Suprapubic skin (tissue), 4 donors: ENCODE results near the gene CLIC3. TPM values are rescaled to one million over a fixed set of nuclear protein-coding genes. Genes with fewer than 3 reads are reported as not detected.

Experiments used
- DNase-seq, 2 donors: peaks; one replicate each; pipeline ENCODE4 v3.0.0-alpha.2; 2019; ENCODE audit warnings: low spot score in 2 of 2
- H3K27ac ChIP-seq: fragments of 200-600 bp; sonication (generic); one replicate; pipeline ENCODE4 v1.5.1; 2019
- H3K27me3 ChIP-seq: fragments of 200-600 bp; sonication (generic); one replicate; pipeline ENCODE4 v1.5.1; 2019
- H3K36me3 ChIP-seq: fragments of 200-600 bp; sonication (generic); one replicate; pipeline ENCODE4 v1.5.1; 2019
- H3K4me1 ChIP-seq: fragments of 200-600 bp; sonication (generic); one replicate; pipeline ENCODE4 v1.5.1; 2019
- H3K4me3 ChIP-seq: fragments of 200-600 bp; sonication (generic); one replicate; pipeline ENCODE4 v1.5.1; 2019; ENCODE audit warnings: mild to moderate bottlenecking
- H3K9me3 ChIP-seq: fragments of 200-600 bp; sonication (generic); one replicate; pipeline ENCODE4 v1.5.1; 2019
- EP300 ChIP-seq: sonication (generic); formaldehyde crosslinking; IDR thresholded peaks from one replicate; pipeline ENCODE4 v1.6.1; 2017; ENCODE audit warnings: antibody characterized with exemption
- POLR2A ChIP-seq, 2 donors: fragments of 450-650 bp; IDR thresholded peaks; one replicate each; pipeline ENCODE4 v1.6.1; 2017; ENCODE audit warnings: antibody characterized with exemption in 2 of 2, mild to moderate bottlenecking in 2 of 2, moderate library complexity in 2 of 2
- POLR2AphosphoS5 ChIP-seq, 3 donors: sonication (generic); formaldehyde crosslinking; IDR thresholded peaks; one replicate each; pipeline ENCODE4 v1.6.1; 2017; ENCODE audit warnings: antibody characterized with exemption in 3 of 3
- WGBS: methylation state at CpG from one replicate; pipeline ENCODE4 v1.1.5; 2018; 5-methylcytosine and 5-hydroxymethylcytosine counted together
- total RNA-seq, 4 donors: library from RNA; depleted of rRNA; stranded (reverse); fragments of >200 nt; gene quantifications; one replicate each; pipeline ENCODE4 v1.1.0, GENCODE V29; 2016
- TF ChIP-seq, protein P1 (sequence below), 2 donors: fragments of 200-600 bp in 1 of 2; fragments of 450-650 bp in 1 of 2; sonication (generic) in 1 of 2; IDR thresholded peaks; one replicate each; pipeline ENCODE4 v1.5.1; 2016 to 2019; ENCODE audit warnings: antibody characterized with exemption in 2 of 2, mild to moderate bottlenecking in 1 of 2, moderate library complexity in 1 of 2

CLIC3 gene
- total RNA-seq, 4 donors from 2014 or later, result 20.6 to 159 (median 130) TPM

DNA sequence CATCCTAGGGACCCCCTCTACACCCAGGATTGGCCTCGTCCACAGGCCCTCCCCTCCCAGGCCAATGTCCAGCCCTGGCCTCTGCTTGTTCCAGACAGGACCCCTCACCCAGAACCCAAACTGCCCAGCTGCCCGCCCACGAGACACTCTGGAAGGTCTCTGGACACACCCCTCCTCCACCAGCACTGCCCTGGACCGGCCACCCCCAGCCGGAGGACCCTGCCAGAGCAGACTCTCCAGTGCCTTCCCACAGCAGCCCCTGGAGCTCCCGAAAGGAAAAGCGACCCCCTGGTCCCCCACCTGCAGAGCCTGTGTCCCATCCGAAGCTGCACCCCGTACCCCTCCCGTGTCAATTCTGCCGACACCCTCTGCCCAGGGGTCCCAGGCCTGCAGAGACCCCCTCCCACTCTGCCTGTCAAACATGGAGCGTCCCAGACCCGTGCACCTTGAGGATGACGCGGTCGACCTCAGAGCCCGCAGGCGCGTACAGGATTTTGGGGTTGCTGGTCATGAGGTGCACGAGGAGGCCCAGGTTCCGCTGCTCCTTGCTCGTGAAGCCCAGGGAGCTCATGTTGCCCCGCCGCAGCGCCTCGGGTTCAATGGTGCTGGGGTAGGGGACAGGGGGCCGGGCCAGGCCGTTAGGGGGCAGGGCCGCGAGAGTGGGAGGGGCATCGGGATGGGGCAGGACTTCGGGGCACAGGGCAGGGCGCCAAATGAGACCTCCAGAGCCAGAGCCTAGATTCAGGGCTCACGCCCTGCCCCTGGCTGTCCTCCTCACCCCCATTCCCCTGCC is 23.7 kb upstream of the CLIC3 start:
- Histone ChIP-seq H3K27me3 (no peaks in the 10 kb centered on the region), H3K4me3 (no peak overlapping the region), H3K4me1 (no peaks in the 10 kb centered on the region), H3K9me3 (no peaks in the 10 kb centered on the region), H3K36me3 (peaks cover 42% of the 10 kb centered on the region), H3K27ac (no peak overlapping the region)
- DNase-seq, result no peak
- 91% methylated on average over 12 of the region's 34 CpGs for WGBS
- TF ChIP-seq POLR2A (IDR thresholded peaks at IDR 0.05) (no peak), POLR2AphosphoS5 (IDR thresholded peaks at IDR 0.05) (no peak), EP300 (no peak)
- TF ChIP-seq, protein P1, sequence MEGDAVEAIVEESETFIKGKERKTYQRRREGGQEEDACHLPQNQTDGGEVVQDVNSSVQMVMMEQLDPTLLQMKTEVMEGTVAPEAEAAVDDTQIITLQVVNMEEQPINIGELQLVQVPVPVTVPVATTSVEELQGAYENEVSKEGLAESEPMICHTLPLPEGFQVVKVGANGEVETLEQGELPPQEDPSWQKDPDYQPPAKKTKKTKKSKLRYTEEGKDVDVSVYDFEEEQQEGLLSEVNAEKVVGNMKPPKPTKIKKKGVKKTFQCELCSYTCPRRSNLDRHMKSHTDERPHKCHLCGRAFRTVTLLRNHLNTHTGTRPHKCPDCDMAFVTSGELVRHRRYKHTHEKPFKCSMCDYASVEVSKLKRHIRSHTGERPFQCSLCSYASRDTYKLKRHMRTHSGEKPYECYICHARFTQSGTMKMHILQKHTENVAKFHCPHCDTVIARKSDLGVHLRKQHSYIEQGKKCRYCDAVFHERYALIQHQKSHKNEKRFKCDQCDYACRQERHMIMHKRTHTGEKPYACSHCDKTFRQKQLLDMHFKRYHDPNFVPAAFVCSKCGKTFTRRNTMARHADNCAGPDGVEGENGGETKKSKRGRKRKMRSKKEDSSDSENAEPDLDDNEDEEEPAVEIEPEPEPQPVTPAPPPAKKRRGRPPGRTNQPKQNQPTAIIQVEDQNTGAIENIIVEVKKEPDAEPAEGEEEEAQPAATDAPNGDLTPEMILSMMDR (IDR thresholded peaks at IDR 0.05), result no peak

DNA sequence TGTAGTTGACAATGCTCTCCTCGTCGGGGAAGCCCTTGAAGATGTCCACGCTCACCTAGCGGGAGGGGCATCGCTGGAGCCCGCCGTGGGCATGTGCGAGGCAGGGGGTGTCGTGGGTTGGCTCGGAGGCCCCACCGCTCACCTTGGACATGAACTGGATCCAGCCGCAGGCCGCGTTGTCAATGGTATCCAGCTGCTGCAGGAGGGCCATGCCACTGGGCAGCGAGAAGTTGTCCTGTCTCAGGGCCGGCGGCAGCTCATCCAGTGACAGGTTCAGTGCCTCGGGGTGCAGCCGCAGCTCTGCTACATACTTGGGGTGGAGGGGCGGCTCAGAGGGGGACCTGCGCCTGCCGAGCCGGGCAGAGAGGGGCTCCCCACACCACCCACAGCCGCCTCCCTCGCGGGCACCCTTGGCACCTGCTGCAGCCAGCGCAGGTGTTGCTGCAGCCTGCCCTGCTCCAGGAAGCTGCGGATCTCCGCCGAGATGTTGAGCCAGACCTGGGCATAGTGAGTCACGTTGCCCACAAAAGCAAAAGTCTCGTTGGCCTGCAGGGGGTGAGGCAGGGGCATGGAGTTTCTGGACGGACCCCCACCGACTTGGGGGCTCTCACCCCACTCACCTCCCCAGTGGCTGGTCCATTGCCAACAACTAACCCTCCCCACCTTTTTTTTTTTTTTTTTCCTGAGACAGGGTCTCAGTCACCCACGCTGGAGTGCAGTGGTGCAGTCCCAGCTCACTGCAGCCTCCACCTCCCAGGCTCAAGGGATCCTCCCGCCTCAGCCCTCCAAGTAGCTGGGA is 22.6 kb upstream of the CLIC3 start:
- H3K36me3 ChIP-seq, result peaks cover 50% of the 10 kb centered on the region

DNA sequence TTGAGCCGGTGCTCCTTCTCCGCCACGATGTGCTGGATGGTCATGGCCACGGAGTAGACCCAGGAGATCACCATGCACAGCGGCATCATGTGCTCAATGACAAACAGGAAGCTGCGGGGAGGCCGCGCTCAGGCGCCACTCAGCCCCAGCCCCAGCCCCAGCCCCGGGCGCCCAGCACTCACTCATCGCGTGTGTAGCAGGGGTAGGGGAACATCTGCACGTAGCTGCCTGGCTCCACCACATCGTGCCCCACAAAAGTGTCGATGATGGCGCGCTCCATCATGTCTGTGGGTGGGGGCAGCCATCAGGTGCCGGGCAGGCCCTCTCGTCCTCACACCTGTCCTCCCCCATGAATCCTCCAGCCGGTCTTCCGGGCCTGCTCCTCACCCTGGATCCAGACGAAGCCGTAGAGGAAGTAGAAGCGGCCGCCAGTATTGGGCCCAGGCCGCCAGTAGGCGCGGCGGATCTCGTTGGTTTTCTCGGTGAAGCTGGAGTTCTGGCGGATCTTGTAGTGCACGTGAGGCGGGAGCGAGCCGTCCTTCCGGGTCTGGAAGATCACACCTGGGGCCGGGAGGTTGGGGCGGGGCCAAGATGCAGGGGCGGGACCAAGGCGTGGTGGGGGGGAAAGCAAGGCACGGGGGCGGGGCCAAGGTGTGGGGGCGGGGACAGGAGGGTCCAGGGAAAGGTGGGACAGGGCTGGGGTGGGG is 21.6 kb upstream of the CLIC3 start:
- peaks cover 55% of the 10 kb centered on the region for H3K36me3 ChIP-seq
- no peak overlapping the region for H3K27ac ChIP-seq
- no peak overlapping the region for H3K4me3 ChIP-seq
- 98% methylated on average over 20 of the region's 45 CpGs for WGBS
- no peak for TF ChIP-seq POLR2AphosphoS5 (IDR thresholded peaks at IDR 0.05)
- TF ChIP-seq EP300, result no peak
- TF ChIP-seq POLR2A (IDR thresholded peaks at IDR 0.05), result no peak
- TF ChIP-seq, protein P1 (IDR thresholded peaks at IDR 0.05), result no peak
- H3K27me3 ChIP-seq, result no peaks in the 10 kb centered on the region
- no peaks in the 10 kb centered on the region for H3K9me3 ChIP-seq
- no peaks in the 10 kb centered on the region for H3K4me1 ChIP-seq
- DNase-seq, result no peak

More for the DNA sequence above, 22.6 kb upstream of the CLIC3 start:
- H3K27me3 ChIP-seq, result no peaks in the 10 kb centered on the region
- TF ChIP-seq, protein P1 (IDR thresholded peaks at IDR 0.05), result no peak
- TF ChIP-seq EP300 (no peak), POLR2A (IDR thresholded peaks at IDR 0.05) (no peak), POLR2AphosphoS5 (IDR thresholded peaks at IDR 0.05) (no peak)
- no peak overlapping the region for H3K27ac ChIP-seq
- DNase-seq, result no peak
- no peaks in the 10 kb centered on the region for H3K9me3 ChIP-seq
- no peaks in the 10 kb centered on the region for H3K4me1 ChIP-seq
- 77% methylated on average over 20 of the region's 36 CpGs for WGBS
- H3K4me3 ChIP-seq, result no peak overlapping the region

DNA sequence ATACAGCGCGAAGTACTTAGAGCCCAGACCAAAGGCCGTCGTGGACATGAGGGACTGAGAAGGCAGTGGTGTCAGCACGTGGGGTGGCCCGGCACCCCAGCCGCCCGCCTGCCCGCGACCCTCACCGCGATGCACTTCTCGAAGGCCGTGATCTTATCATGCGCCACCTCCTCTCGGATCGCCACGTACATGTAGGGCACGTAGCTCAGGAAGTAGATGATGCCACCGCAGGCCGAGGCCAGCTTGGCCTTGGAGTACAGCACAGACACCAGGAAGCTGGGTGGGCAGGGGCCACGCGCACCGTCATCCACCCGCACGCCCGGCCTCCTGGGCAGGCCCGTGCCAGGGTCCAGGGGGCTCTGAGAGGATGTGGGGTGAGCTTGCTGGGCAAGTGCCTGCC is 20.7 kb upstream of the CLIC3 start:
- no peaks in the 10 kb centered on the region for H3K27me3 ChIP-seq
- TF ChIP-seq POLR2AphosphoS5 (IDR thresholded peaks at IDR 0.05), result no peak
- no peak for TF ChIP-seq EP300
- no peak for TF ChIP-seq POLR2A (IDR thresholded peaks at IDR 0.05)
- TF ChIP-seq, protein P1 (IDR thresholded peaks at IDR 0.05), result no peak
- H3K4me3 ChIP-seq, result no peak overlapping the region
- no peak for DNase-seq
- 100% methylated on average over 4 of the region's 28 CpGs for WGBS
- H3K36me3 ChIP-seq, result peaks cover 64% of the 10 kb centered on the region
- H3K27ac ChIP-seq, result no peak overlapping the region
- no peaks in the 10 kb centered on the region for H3K9me3 ChIP-seq
- no peaks in the 10 kb centered on the region for H3K4me1 ChIP-seq
